KOPT-K1 (cell line): ENCODE results near the gene EPB41L3.
"Not testable (repeated sequence)": the region's sequence is repeated elsewhere in the genome, so short reads cannot be mapped to it uniquely, and the experiment has no call there.

Experiments used
- H3K27ac ChIP-seq: fragments of 200-600 bp; sonication (generic); 2 replicates; pipeline ENCODE4 v1.5.1; 2016; ENCODE audit warnings: antibody characterized with exemption, mild to moderate bottlenecking, low read depth, low read length; ENCODE audit not compliant: poor library complexity, severe bottlenecking
- H3K36me3 ChIP-seq: fragments of 200-600 bp; sonication (generic); 2 replicates; pipeline ENCODE4 v1.5.1; 2017; ENCODE audit warnings: antibody characterized with exemption, mild to moderate bottlenecking, low read length, moderate library complexity; ENCODE audit not compliant: insufficient read depth
- H3K9me3 ChIP-seq: fragments of 200-600 bp; sonication (generic); 2 replicates; pipeline ENCODE4 v1.5.1; 2017; ENCODE audit warnings: antibody characterized with exemption, low read length, mild to moderate bottlenecking; ENCODE audit not compliant: insufficient read depth, poor library complexity, severe bottlenecking

The EPB41L3 gene

DNA sequence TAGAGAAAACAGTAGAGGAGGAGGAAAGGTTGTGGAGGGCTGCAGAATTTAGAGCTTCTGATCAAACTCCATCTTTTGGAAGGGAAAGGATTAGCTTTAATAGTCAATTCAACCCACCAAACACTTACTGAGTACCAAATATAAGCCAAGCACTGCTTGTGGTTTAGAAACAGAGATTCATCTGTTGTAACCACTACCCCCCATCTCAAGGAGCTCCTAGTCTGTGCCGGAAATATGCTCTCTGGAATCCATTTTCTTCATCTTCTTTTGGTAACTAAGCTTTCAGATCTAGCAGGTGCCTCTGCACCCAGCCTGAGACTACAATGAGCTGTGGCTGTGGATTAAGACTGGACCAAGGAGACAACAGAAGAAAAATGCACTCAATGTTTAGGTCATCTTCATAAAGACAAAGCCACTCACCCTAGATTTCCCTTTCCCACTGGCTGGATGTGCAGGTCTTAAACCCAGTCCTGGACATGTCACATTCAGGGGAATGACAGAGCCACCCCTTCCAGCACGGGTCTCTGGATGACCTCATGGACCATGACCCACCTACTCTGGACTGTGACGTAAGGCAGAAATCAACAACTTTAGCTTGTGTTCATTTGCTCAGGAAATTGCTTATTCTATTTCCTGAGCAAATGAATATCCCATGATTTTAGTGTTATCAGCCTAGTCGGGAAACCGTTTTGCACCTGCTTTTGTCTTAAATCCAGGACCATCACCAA lies 52.9 kb downstream of the EPB41L3 start:
- Histone ChIP-seq H3K27ac (no peak overlapping the region), H3K36me3 (no peaks in the 10 kb centered on the region), H3K9me3 (no peaks in the 10 kb centered on the region)

DNA sequence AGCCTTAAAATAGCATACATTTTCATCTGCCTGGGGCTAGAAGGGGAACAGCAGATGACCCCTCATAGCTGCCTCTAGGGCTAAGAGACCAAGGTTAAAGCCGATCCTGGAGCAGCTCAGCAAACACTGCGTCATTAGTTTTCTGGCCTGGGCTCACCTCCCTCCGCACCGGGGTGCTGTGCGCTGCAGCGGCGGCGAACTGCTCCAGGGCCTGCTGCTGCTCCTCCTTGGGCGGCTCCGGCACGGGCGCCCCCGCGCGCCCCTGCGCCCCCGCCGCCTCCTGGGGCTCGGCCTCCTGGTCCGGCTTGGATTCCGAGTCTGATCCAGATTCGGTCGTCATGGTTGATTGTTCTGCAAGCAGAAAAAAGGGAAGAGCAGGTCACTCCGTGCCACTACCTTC lies 55.0 kb downstream of the EPB41L3 start:
- H3K9me3 ChIP-seq: no peaks in the 10 kb centered on the region
- no peaks in the 10 kb centered on the region for H3K36me3 ChIP-seq
- H3K27ac ChIP-seq: no peak overlapping the region

DNA sequence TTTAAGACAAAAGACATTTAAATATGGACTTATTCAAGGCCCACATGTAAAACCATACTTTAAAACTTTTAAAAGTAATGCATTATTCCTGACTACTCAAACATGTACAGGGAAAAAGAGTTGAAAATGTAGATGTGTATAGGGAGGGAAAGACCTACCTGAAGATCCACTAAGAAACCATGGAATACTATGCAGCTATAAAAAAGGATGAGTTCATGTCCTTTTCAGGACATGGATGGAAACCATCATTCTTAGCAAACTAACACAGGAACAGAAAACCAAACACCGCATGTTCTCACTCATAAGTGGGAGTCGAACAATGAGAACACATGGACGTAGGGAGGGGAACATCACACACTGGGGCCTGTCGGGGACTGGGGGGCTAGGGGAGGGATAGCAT lies 55.8 kb downstream of the EPB41L3 start:
- H3K36me3 ChIP-seq: not testable (repeated sequence)

DNA sequence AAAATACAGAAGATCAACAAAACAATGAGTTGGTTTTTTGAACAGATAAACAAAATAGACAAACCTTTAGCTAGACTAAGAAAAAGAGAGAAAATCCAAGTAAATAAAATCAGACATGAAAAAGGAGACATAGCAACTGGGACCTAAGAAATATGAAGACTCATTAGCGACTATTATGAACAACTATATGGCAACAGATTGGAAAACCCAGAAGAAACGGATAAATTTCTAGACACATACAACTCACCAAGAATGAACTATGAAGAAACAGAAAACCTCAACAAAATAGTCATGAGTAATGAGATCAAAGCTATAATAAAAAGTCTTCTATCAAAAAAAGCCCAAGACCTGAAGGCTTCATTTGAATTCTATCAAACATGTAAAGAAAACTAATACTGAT lies 59.3 kb downstream of the EPB41L3 start:
- H3K27ac ChIP-seq: no peak overlapping the region
- H3K36me3 ChIP-seq: no peaks in the 10 kb centered on the region
- no peaks in the 10 kb centered on the region for H3K9me3 ChIP-seq

More for the DNA sequence above, 55.8 kb downstream of the EPB41L3 start:
- not testable (repeated sequence) for H3K27ac ChIP-seq, H3K9me3 ChIP-seq

DNA sequence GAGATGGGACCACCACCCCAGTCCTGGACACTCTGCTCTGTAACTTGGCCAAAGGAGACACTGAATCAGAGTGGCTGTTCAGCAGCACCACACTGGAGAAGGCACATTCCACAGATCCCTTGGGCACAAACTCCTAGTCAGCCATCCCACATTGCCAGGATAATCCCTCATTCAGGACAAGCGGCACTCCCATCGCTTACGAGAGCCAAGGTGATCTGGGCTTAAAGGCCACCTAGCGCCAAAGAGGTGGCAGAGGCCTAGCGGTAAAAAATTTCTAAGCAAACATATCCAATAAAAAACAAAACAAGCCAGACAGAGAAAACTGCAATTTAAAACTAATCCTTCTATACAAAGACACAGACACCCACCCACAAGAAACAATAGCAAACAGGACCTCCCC lies 62.2 kb downstream of the EPB41L3 start:
- Histone ChIP-seq H3K27ac (no peak overlapping the region), H3K36me3 (no peaks in the 10 kb centered on the region)

DNA sequence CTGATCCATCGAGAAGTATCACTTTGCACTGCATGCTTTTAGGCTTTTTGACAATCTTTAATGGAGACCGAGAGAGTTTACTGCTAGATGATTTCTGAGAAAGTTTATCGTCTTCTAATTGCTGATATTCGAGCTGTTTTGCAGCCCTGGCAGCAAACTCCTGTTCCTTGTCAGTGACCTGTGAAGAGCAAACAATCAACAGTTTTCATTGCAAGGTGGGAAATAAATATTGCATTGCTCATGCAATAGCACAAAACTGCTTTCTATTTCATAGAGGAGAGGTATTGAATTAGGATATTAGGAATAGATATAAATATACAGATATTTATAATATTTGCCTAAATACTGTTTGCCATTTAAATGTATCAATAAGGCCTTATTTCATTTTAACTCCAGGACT lies 65.5 kb downstream of the EPB41L3 start:
- H3K9me3 ChIP-seq: no peaks in the 10 kb centered on the region

More for the DNA sequence above, 62.2 kb downstream of the EPB41L3 start:
- no peaks in the 10 kb centered on the region for H3K9me3 ChIP-seq

DNA sequence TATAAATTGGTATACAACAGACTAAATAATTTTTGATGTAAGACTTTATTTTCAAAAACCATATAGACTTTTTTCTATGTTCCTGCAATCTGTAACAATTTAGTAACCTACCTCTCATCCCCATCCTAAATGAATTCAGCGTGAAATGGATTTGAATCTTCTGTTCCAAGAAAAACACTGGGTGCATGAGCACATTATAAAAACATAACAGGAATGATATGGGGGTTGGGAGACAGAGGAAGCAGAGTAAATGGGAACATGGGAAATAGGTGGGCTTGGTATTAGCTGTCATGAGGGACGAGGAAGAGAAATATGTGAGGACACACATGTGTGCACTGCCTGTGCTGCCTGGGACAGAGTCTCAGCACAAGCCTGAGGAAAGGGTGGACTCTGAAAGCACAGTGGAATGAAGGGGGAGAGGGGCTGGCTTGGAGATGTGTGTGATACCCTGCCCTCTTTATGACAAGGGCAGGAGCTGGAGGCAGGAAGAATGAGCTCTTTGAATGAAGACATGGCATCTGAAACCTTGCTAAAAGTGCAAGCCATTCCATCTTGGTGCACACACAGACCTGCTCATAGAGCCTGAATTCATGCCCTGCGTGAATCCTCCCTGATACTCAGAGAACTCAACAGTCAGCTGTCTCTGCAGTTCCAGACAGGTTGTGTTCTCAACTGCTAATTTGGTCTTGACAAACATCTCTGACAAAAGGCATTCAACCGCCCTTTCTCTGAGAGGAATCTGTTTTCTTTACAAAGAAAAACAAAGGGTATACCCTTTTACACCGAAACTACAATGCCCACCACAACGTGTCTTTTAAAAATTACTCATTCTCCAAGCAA lies 66.6 kb downstream of the EPB41L3 start:
- no peaks in the 10 kb centered on the region for H3K36me3 ChIP-seq
- H3K9me3 ChIP-seq: no peaks in the 10 kb centered on the region
- H3K27ac ChIP-seq: no peak overlapping the region

More for the DNA sequence above, 65.5 kb downstream of the EPB41L3 start:
- Histone ChIP-seq H3K27ac (no peak overlapping the region), H3K36me3 (no peaks in the 10 kb centered on the region)

DNA sequence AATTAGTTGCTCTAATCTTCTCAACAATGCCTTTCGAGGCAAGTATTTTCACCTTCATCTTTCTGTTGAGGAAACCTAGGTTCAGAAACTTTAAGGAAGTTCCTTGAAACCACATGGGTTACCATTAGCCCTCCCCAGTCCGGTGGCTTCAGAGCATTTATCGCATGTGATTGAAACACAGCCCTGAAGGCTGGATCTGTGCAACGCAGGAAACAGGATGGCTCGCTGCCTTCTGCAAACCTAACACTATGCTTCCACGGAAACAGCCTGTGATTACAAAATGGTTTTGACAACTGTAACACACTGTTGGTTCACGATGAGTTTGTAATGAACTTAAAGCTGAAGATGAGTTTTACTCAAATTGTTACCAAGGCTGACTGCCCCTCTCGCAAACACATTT lies 68.5 kb downstream of the EPB41L3 start:
- Histone ChIP-seq H3K36me3 (no peaks in the 10 kb centered on the region), H3K27ac (no peak overlapping the region), H3K9me3 (no peaks in the 10 kb centered on the region)

DNA sequence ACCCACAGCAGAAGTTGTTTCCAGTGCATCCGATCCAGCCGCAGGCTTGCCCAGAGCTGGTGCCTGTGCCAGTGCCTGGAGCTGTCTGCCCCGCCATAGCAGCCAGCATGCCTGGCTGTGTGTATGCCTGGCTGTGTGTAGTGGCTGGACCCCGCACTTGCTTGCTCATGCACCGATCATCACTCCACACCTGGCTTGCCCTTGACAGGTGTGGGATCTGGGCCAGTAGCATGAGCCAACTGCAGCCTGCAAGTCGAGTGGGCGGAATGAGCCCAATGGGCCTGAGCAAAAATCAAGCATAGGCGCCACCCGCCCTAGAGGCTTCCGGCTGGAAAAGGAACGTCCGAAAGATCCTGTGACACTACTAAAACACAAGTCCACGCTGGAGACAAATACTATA lies 74.5 kb downstream of the EPB41L3 start:
- Histone ChIP-seq H3K9me3 (no peaks in the 10 kb centered on the region), H3K36me3 (no peaks in the 10 kb centered on the region), H3K27ac (no peak overlapping the region)

DNA sequence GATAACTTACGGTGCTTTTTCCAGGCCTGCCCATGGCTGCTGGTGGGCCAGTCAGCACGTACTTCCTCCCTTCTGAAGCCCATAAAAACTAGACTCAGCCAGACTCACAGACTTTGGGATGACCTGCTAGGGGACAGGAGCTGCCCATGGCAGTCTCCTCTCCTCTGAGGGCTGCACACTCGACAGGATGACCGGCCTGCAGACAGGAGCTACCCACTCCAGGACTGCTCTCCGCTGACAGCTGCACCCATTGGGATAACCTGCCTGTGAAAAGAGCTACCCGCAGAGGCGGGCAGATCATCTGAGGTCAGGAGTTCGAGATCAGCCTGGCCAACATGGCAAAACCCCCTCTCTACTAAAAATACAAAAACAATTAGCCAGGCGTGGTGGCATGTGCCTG lies 75.4 kb downstream of the EPB41L3 start:
- Histone ChIP-seq H3K36me3 (no peaks in the 10 kb centered on the region), H3K9me3 (no peaks in the 10 kb centered on the region), H3K27ac (no peak overlapping the region)

DNA sequence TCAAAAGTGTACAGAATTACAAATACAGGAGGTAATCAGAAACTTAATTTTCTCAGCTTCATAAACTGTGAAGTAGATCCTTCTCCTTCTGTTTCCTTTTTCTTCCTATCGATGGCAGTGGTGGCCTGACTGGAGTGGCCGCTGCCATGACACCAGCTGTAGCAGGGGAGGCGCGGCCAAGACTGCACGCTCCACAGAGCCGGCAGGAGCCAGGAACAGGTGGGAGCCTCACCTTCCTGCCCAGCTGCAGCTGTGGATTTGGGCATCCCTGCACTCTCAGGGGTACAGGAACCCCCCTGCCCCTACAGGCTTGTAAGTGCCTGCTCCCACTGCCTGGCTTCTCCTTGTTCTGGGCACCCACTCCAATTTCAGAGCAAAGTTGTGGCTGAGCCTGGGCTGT lies 76.1 kb downstream of the EPB41L3 start:
- Histone ChIP-seq H3K27ac (no peak overlapping the region), H3K9me3 (no peaks in the 10 kb centered on the region), H3K36me3 (no peaks in the 10 kb centered on the region)

DNA sequence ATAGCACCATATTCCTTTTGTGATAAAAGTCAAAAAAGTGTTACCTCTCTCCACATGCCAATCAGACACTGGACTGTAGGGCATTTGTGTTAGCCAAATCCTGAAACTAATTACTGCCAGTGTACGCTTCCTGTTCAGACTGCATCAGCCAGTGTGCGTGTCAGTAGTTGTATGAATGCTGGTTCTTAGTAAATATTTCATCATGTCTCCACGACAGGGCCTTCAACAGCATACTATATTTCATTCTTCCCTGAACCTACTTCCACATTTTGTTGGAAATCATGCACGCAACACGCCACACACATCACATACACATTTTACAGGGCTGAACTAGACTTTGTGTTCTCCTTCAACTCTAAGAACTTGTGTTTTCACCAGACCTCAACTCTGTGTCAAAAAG lies 77.5 kb downstream of the EPB41L3 start:
- Histone ChIP-seq H3K36me3 (no peaks in the 10 kb centered on the region), H3K9me3 (no peaks in the 10 kb centered on the region), H3K27ac (no peak overlapping the region)

DNA sequence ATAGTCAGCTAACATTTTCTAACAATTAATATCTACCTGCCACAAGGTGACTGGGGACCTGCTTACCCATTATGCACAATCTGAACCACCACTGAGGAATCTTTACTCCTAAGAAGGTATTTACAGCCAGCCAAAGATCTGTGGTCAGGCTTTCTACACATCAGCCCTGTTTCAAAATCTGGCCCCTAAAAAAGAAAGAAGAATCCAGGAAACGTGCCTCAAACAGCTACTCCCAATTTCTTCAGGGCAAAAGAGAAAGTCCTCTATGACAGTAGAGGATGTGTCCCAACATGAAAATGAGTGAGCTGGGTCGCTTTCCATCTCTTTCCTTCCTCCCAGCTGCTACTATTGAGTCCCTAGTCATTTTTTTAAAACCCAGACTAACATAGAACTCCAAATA lies 79.5 kb downstream of the EPB41L3 start:
- Histone ChIP-seq H3K9me3 (no peaks in the 10 kb centered on the region), H3K36me3 (no peaks in the 10 kb centered on the region), H3K27ac (no peak overlapping the region)

DNA sequence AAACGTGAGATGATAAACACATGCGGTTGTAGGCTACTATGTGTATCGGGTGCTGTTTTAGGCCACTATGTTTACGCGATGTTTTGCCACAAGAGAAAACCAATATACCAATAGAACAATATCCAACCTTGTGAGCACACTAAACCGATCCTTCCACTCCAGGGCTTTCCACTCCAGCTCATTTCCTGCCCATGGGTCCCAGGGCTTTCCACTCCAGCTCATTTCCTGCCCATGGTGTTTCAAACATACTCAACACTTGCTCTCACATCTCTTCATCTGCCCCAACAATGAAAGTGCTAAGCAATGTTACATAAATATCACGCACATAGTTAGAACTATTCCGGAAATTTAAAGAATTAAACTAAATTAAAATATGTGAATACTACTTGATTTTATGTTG lies 80.0 kb downstream of the EPB41L3 start:
- no peaks in the 10 kb centered on the region for H3K9me3 ChIP-seq
- H3K36me3 ChIP-seq: no peaks in the 10 kb centered on the region
- H3K27ac ChIP-seq: no peak overlapping the region

DNA sequence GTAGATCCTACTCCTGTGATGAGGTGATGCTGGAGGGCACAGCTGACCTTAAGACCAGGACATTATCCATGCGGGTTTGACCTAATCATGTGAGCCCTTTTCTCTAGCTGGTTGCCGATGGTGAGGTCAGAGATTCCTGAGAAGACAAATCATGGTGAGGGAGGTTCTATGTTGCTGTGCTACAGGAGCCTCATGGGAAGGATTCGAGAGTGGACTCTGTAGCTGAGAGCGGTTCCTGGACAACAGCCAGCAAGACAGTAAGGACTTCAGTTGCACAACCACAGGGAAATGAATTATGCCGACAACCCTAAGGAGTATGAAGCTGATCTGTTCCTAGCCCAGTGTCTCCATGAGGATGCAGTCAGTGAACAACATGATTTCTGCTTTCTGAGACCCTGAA lies 80.4 kb downstream of the EPB41L3 start:
- no peaks in the 10 kb centered on the region for H3K9me3 ChIP-seq
- no peak overlapping the region for H3K27ac ChIP-seq
- H3K36me3 ChIP-seq: no peaks in the 10 kb centered on the region

DNA sequence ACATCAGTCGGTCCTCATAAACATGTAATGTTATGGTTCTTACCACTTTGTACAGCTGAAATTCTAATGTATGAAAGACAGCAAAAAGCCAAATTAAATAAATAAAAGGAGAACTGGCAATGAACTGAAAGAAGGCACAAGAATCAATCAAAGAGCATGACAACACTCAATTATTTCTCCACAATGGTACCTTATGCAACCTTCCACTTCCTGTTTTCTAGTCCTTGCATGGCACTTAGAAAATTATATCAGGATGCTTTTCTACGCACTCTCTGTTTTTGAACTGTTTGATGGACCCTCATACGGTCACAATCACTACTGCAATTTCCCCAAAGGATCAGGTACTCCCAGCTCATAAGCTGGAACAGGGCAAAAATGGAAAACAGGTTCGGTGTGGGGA lies 81.6 kb downstream of the EPB41L3 start:
- Histone ChIP-seq H3K36me3 (no peaks in the 10 kb centered on the region), H3K27ac (no peak overlapping the region), H3K9me3 (no peaks in the 10 kb centered on the region)
